RWPE2 (cell line): ENCODE measurements around the gene SRMS.

ENCODE experiments used
- ATAC-seq: fragments of 200-7000 bp; cut with Tn5 transposase; 3 replicates; pipeline ENCODE4 v1.9.1; 2021; ENCODE audit warnings: low read depth
- DNase-seq: peaks from one replicate; pipeline ENCODE4 v3.0.0-alpha.2; 2020; ENCODE audit warnings: low spot score
- H3K27ac ChIP-seq: fragments of 450-650 bp; 2 replicates; pipeline ENCODE4 v1.5.1; 2017; ENCODE audit warnings: mild to moderate bottlenecking; ENCODE audit not compliant: poor library complexity, severe bottlenecking
- H3K27me3 ChIP-seq: fragments of 250-450 bp; sonication (Bioruptor Pico); 2 replicates; pipeline ENCODE4 v1.5.1; 2021; ENCODE audit warnings: mild to moderate bottlenecking, moderate library complexity; ENCODE audit not compliant: insufficient read depth, poor library complexity, severe bottlenecking
- H3K36me3 ChIP-seq: fragments of 250-450 bp; sonication (Bioruptor Pico); 2 replicates; pipeline ENCODE4 v1.5.1; 2020; ENCODE audit warnings: low read depth, mild to moderate bottlenecking, moderate library complexity
- H3K4me1 ChIP-seq: fragments of 250-450 bp; sonication (Bioruptor Pico); 2 replicates; pipeline ENCODE4 v1.5.1; 2021; ENCODE audit warnings: mild to moderate bottlenecking, moderate library complexity; ENCODE audit not compliant: insufficient read depth, poor library complexity, severe bottlenecking
- H3K4me3 ChIP-seq: fragments of 250-450 bp; sonication (Bioruptor Pico); 2 replicates; pipeline ENCODE4 v1.5.1; 2021; ENCODE audit warnings: mild to moderate bottlenecking, moderate library complexity; ENCODE audit not compliant: severe bottlenecking
- H3K9me3 ChIP-seq: fragments of 250-450 bp; sonication (Bioruptor Pico); 2 replicates; pipeline ENCODE4 v1.5.1; 2021; ENCODE audit warnings: mild to moderate bottlenecking, moderate library complexity; ENCODE audit not compliant: severe bottlenecking
- TF ChIP-seq, protein P1 (sequence below): fragments of 450-650 bp; IDR thresholded peaks from one replicate; pipeline ENCODE4 v1.5.1; 2017; ENCODE audit warnings: mild to moderate bottlenecking, moderate library complexity; ENCODE audit not compliant: poor library complexity, severe bottlenecking

SRMS gene

GRCh38 chr20:63551068-63551467 lies 3.5 kb upstream of the SRMS start:
- H3K9me3 ChIP-seq: no peaks in the 10 kb centered on the region

GRCh38 chr20:63549679-63550282 lies 2.2 kb upstream of the SRMS start:
- ATAC-seq (no peak), DNase-seq (peak; percentile 86)
- no peak overlapping the region for H3K4me3 ChIP-seq
- H3K9me3 ChIP-seq: no peaks in the 10 kb centered on the region
- peaks cover 24% of the 10 kb centered on the region for H3K4me1 ChIP-seq
- TF ChIP-seq, protein P1, sequence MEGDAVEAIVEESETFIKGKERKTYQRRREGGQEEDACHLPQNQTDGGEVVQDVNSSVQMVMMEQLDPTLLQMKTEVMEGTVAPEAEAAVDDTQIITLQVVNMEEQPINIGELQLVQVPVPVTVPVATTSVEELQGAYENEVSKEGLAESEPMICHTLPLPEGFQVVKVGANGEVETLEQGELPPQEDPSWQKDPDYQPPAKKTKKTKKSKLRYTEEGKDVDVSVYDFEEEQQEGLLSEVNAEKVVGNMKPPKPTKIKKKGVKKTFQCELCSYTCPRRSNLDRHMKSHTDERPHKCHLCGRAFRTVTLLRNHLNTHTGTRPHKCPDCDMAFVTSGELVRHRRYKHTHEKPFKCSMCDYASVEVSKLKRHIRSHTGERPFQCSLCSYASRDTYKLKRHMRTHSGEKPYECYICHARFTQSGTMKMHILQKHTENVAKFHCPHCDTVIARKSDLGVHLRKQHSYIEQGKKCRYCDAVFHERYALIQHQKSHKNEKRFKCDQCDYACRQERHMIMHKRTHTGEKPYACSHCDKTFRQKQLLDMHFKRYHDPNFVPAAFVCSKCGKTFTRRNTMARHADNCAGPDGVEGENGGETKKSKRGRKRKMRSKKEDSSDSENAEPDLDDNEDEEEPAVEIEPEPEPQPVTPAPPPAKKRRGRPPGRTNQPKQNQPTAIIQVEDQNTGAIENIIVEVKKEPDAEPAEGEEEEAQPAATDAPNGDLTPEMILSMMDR: no peak
- no peaks in the 10 kb centered on the region for H3K36me3 ChIP-seq
- H3K27me3 ChIP-seq: no peaks in the 10 kb centered on the region
- H3K27ac ChIP-seq: no peak overlapping the region

More at GRCh38 chr20:63551068-63551467, 3.5 kb upstream of the SRMS start:
- TF ChIP-seq, protein P1: no peak
- Histone ChIP-seq H3K4me1 (peaks cover 13% of the 10 kb centered on the region), H3K4me3 (no peak overlapping the region), H3K27me3 (no peaks in the 10 kb centered on the region), H3K27ac (no peak overlapping the region), H3K36me3 (no peaks in the 10 kb centered on the region)
- no peak for ATAC-seq
- no peak for DNase-seq

- ATAC-seq (no peak), DNase-seq (no peak)
- no peak overlapping the region for H3K4me3 ChIP-seq
- no peaks in the 10 kb centered on the region for H3K9me3 ChIP-seq
- peaks cover 28% of the 10 kb centered on the region for H3K4me1 ChIP-seq
- H3K27ac ChIP-seq: no peak overlapping the region
- TF ChIP-seq, protein P1: no peak
- H3K27me3 ChIP-seq: no peaks in the 10 kb centered on the region
- H3K36me3 ChIP-seq: no peaks in the 10 kb centered on the region
These were observed 1.5 kb upstream of the SRMS start for GRCh38 chr20:63549019-63549418.

DNA sequence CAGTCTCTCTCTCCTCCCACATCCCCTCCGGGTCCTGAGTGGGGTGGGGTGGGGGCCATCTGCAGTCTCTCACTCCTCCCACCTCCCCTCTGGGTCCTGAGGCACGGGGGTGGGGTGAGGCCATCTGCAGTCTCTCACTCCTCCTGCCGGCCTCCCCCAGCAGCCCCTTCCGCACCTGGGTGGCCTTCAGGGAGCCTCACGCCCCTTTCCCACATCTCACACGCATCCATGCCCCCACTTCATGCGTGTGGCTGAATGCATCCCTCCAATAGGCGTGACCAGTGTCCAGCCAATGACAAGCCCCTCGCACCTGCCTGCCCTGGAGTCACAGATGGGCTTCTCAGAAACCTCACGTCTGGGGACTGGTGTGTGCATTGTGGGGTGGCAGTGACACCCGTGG lies 993 bp upstream of the SRMS start:
- TF ChIP-seq, protein P1: no peak
- DNase-seq (peak; percentile 81), ATAC-seq (no peak)
- Histone ChIP-seq H3K4me3 (no peak overlapping the region), H3K27ac (no peak overlapping the region), H3K36me3 (no peaks in the 10 kb centered on the region), H3K4me1 (peaks cover 28% of the 10 kb centered on the region), H3K27me3 (no peaks in the 10 kb centered on the region), H3K9me3 (no peaks in the 10 kb centered on the region)

DNA sequence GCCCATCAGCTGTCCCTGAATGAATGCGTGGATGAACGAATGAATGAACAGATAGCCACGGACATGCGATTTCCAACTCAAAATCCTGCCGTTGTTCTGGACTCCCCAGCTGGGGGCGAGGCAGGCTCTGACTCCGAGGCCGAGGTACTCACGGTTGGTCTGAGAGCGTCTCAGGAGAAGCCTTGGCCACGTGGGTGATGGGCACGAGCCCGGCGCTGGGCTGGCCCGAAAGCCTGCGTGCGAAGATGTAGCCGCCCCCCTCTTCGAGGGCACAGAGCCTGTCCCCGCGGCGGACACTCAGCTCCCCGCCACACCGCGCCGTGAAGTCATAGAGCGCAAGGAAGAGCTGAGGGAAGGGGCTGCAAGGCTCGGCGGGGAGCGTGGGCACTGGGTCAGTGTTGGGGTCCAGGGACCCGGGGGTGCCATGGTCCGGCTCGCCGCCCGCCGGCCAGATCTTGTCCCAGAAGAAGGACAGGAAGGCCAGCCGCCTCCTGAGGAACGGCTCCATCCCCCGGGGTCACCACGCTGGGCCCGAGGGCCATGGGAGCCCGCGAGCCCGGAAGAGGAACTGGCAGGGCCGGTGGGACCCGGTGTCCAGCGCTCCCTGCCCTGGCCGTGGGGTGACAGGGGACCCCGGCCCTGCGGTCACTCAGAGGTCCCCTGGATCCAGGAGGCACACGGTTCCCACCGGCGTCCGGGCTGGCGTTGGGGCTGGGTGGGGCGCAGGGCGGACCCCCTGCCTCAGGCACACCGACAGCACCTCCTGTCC lies 409 bp downstream of the SRMS start:
- Histone ChIP-seq H3K9me3 (no peaks in the 10 kb centered on the region), H3K4me1 (peaks cover 19% of the 10 kb centered on the region), H3K27me3 (no peaks in the 10 kb centered on the region), H3K27ac (no peak overlapping the region), H3K4me3 (no peak overlapping the region), H3K36me3 (no peaks in the 10 kb centered on the region)
- no peak for ATAC-seq
- peak; percentile 88 for DNase-seq
- TF ChIP-seq, protein P1: no peak
